HCT116 (cell line): Measurements from ENCODE around the gene HIVEP1. TPM values are rescaled to one million over a fixed set of nuclear protein-coding genes. Genes with fewer than 3 reads are reported as not detected.

Source experiments
- ATAC-seq: fragments of 200-7000 bp; cut with Tn5 transposase; 2 replicates; pipeline ENCODE4 v1.9.1; 2020; ENCODE audit warnings: mild to moderate bottlenecking, moderate library complexity
- BruUV-seq: library from RNA; stranded (reverse); fragments of 400-500 nt; replicated peaks from 2 replicates; lab custom pipeline; 2021; lab: Mats Ljungman, UMichigan
- CTCF ChIA-PET: fragments of 300-600 bp; sonication (Branson Sonifier 250); formaldehyde crosslinking; loops from one replicate; lab custom pipeline; 2021; ENCODE audit warnings: antibody characterized with exemption; lab: Charles Lee
- POLR2A ChIA-PET: fragments of 300-600, 350-600 bp; sonication (Branson Sonifier 250); formaldehyde crosslinking; loops from one replicate; lab custom pipeline; 2021; ENCODE audit warnings: antibody characterized with exemption; lab: Charles Lee
- RAD21 ChIA-PET, 2 experiments: fragments of 300-600 bp; sonication (Branson Sonifier 250); formaldehyde crosslinking; loops; one replicate each; lab custom pipeline; 2023; ENCODE audit warnings: low total read pairs in 2 of 2; ENCODE audit not compliant: uncharacterized antibody in 2 of 2, unreplicated experiment in 2 of 2, low non-redundant PET in 1 of 2; lab: Charles Lee
- DNase-seq: peaks from one replicate; pipeline ENCODE4 v3.0.0-alpha.2; 2010; ENCODE audit warnings: low read depth, low spot score
- H2AFZ ChIP-seq: fragments of 200-600 bp; shearing (Covaris generic), sonication (generic); 2 replicates; pipeline ENCODE4 v1.6.1; 2017; ENCODE audit warnings: low read depth, mixed run types, mixed read lengths, antibody characterized with exemption, low read length; ENCODE audit not compliant: poor library complexity, severe bottlenecking
- H3K27ac ChIP-seq: 2 replicates; pipeline ENCODE4 v1.5.1; 2012; ENCODE audit warnings: low read depth, low read length
- H3K27me3 ChIP-seq: fragments of 200-600 bp; sonication (generic); 2 replicates; pipeline ENCODE4 v1.6.1; 2016; ENCODE audit warnings: mixed run types, low read length, mixed read lengths; ENCODE audit not compliant: insufficient read depth
- H3K36me3 ChIP-seq, 2 experiments: fragments of 200-500 bp in 1 of 2; fragments of 200-600 bp in 1 of 2; sonication (Bioruptor generic) in 1 of 2; sonication (generic) in 1 of 2; 2 replicates each; pipeline versions ENCODE4 v1.5.1 to v1.6.1; 2014 to 2016; ENCODE audit warnings: low read length in 2 of 2, inconsistent platforms in 1 of 2, mixed read lengths in 1 of 2, mixed run types in 1 of 2; ENCODE audit not compliant: insufficient read depth in 2 of 2, control insufficient read depth in 1 of 2
- H3K4me1 ChIP-seq, 2 experiments: fragments of 200-600 bp in 1 of 2; sonication (generic) in 1 of 2; 2 replicates each; pipeline versions ENCODE4 v1.5.1 to v1.6.1; 2012 to 2017; ENCODE audit warnings: low read length in 2 of 2, inconsistent platforms in 1 of 2, mild to moderate bottlenecking in 1 of 2, mixed read lengths in 1 of 2, mixed run types in 1 of 2, moderate library complexity in 1 of 2; ENCODE audit not compliant: insufficient read depth in 2 of 2, control insufficient read depth in 1 of 2
- H3K4me2 ChIP-seq: fragments of 200-600 bp; sonication (generic); 2 replicates; pipeline ENCODE4 v1.6.1; 2017; ENCODE audit warnings: mixed run types, low read length, mixed read lengths
- H3K4me3 ChIP-seq, 2 experiments: fragments of 200-600 bp in 1 of 2; sonication (generic) in 1 of 2; replicated peaks in 1 of 2; 2 replicates each; pipeline ENCODE4 v1.5.1; 2011 to 2016; ENCODE audit warnings: low read length in 2 of 2, control low read depth in 1 of 2, low read depth in 1 of 2, mild to moderate bottlenecking in 1 of 2, mixed read lengths in 1 of 2, mixed run types in 1 of 2
- H3K79me2 ChIP-seq: fragments of 200-600 bp; sonication (generic); 2 replicates; pipeline ENCODE4 v1.6.1; 2017; ENCODE audit warnings: mild to moderate bottlenecking, mixed run types, low read length, moderate library complexity, mixed read lengths; ENCODE audit not compliant: insufficient read depth
- H3K9ac ChIP-seq: fragments of 200-600 bp; sonication (generic); 2 replicates; pipeline ENCODE4 v1.6.1; 2016; ENCODE audit warnings: low read length, mixed read lengths
- H3K9me2 ChIP-seq: fragments of 200-600 bp; sonication (generic), shearing (Covaris generic); 2 replicates; pipeline ENCODE4 v1.6.1; 2017; ENCODE audit warnings: mixed run types, mild to moderate bottlenecking, moderate library complexity; ENCODE audit not compliant: insufficient read depth
- H3K9me3 ChIP-seq, 2 experiments: fragments of 200-500 bp in 1 of 2; fragments of 200-600 bp in 1 of 2; sonication (Bioruptor generic) in 1 of 2; sonication (generic) in 1 of 2; 2 replicates each; pipeline ENCODE4 v1.6.1; 2014 to 2017; ENCODE audit warnings: low read length in 2 of 2, mixed read lengths in 2 of 2, inconsistent platforms in 1 of 2, low read depth in 1 of 2, mild to moderate bottlenecking in 1 of 2, mixed run types in 1 of 2, moderate library complexity in 1 of 2; ENCODE audit not compliant: control insufficient read depth in 1 of 2, insufficient read depth in 1 of 2
- H4K20me1 ChIP-seq: fragments of 200-600 bp; sonication (generic), shearing (Covaris generic); 2 replicates; pipeline ENCODE4 v1.6.1; 2017; ENCODE audit warnings: mixed run types, mild to moderate bottlenecking, moderate library complexity; ENCODE audit not compliant: insufficient read depth
- CBX3 ChIP-seq: IDR thresholded peaks from 2 replicates; pipeline ENCODE4 v1.6.1; 2012; ENCODE audit warnings: low read depth
- EGR1 ChIP-seq: IDR thresholded peaks from 2 replicates; pipeline ENCODE4 v1.6.1; 2012; ENCODE audit warnings: low read depth
- ELF1 ChIP-seq: IDR thresholded peaks from 2 replicates; pipeline ENCODE4 v1.6.1; 2012; ENCODE audit warnings: low read depth, borderline replicate concordance
- EZH2phosphoT487 ChIP-seq: fragments of 200-600 bp; IDR thresholded peaks from 2 replicates; pipeline ENCODE4 v1.6.1; 2018; ENCODE audit warnings: antibody characterized with exemption, borderline replicate concordance
- SP1 ChIP-seq: IDR thresholded peaks from 2 replicates; pipeline ENCODE4 v1.6.1; 2012; ENCODE audit warnings: low read depth
- SRF ChIP-seq: IDR thresholded peaks from 2 replicates; pipeline ENCODE4 v1.6.1; 2012; ENCODE audit warnings: low read depth
- YY1 ChIP-seq: IDR thresholded peaks from 2 replicates; pipeline ENCODE4 v1.6.1; 2011; ENCODE audit warnings: low read length, low read depth, moderate library complexity, mild to moderate bottlenecking; ENCODE audit not compliant: insufficient replicate concordance; ENCODE audit errors: extremely low read depth
- ZNF274 ChIP-seq: fragments of 200-500 bp; sonication (Bioruptor generic); IDR thresholded peaks from 2 replicates; pipeline ENCODE4 v1.6.1; 2014; ENCODE audit warnings: mild to moderate bottlenecking, low read depth, low read length, inconsistent platforms
- intact Hi-C: fragments of 100-400 bp; cut with micrococcal nuclease; formaldehyde crosslinking; loops from 2 replicates; pipeline ENCODE4 v1.10.0; 2022
- total RNA-seq: library from RNA; stranded (reverse); gene quantifications from one replicate; pipeline ENCODE4 v1.2.1, GENCODE V29; 2021; ENCODE audit not compliant: unreplicated experiment
- TF ChIP-seq, protein P1 (sequence below): IDR thresholded peaks from 2 replicates; pipeline ENCODE4 v1.6.1; 2012; ENCODE audit warnings: low read depth

Gene HIVEP1
- total RNA-seq, 1 experiment from 2014 or later, result 11.2 TPM

DNA sequence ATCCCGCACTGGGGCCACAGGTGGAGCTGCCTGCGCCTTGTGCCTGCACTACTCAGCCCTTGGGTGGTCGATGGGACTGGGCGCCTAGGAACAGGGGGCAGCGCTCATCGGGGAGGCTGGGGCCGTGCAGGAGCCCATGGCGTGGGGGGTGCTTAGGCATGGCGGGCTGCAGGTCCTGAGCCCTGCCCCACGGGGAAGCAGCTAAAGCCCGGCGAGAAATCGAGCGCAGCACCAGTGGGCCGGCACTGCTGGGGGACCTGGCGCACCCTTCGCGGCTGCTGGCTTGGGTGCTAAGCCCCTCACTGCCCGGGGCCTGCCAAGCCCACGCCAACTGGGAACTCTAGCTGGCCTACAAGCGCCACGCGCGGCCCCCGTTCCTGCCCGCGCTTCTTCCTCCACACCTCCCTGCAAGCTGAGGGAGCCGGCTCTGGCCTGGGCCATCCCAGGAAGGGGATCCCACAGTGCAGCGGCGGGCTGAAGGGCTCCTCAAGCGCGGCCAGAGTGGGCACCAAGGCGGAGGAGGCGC, 5.8 kb downstream of the HIVEP1 start:
- no peak overlapping the region for H3K4me3 ChIP-seq
- POLR2A ChIA-PET, result no interaction called here
- CTCF ChIA-PET, result no interaction called here
- H3K79me2 ChIP-seq, result no peaks in the 10 kb centered on the region; the same call in 1 of the 2 replicates
- H3K9me2 ChIP-seq, result no peaks in the 10 kb centered on the region
- no peaks in the 10 kb centered on the region for H3K9me3 ChIP-seq
- H3K4me1 ChIP-seq, result peaks cover 11 to 14% of the 10 kb centered on the region in 2 experiments
- no peak overlapping the region for H2AFZ ChIP-seq
- no peaks in the 10 kb centered on the region for H4K20me1 ChIP-seq
- no TSS peak for BruUV-seq
- ATAC-seq (no peak), DNase-seq (no peak)
- peaks cover 0 to 7% of the 10 kb centered on the region in 2 experiments; a peak in 1 of 4 replicates for H3K36me3 ChIP-seq
- H3K9ac ChIP-seq, result no peak overlapping the region
- no peak overlapping the region for H3K4me2 ChIP-seq
- TF ChIP-seq ZNF274 (no peak), SRF (no peak), YY1 (no peak), EGR1 (no peak), CBX3 (no peak), SP1 (no peak), EZH2phosphoT487 (no peak)
- no peaks in the 10 kb centered on the region for H3K27me3 ChIP-seq
- intact Hi-C loops, result loop anchor here (10.0 kb wide), 1 partner anchor 217 kb away; no protein-coding TSS in a partner anchor
- no peak overlapping the region for H3K27ac ChIP-seq
- RAD21 ChIA-PET, result no interaction called here

DNA sequence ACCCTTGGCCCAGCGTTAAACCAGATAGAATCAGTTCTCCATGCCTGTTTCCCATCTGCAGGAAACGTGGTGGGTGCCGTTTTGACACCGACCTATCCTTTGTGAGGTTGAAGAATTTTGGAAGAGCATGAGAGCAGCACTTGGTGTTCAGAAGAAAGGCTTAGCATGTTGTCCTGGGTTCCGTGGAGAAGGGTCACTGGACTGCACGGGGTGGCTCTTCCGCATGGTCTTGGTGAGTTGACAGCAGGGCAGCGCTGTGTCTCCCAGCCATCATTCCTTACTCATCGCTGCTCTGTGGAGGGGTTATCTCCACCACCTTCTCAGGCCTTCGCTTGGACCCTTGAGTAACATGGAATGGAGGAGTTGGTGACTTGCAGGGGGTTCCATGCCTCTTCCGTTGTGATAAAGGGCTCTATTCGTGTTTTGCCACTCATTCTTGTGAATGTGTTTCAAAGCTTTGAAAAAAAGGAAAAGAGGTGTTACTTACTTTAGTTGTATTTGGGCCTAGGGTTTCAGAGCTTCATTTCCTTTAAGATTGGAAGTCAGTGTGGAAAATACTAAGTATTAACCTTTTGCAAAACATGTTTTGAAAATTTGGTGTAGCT, 8.2 kb downstream of the HIVEP1 start:
- H2AFZ ChIP-seq, result no peak overlapping the region
- no peaks in the 10 kb centered on the region for H3K27me3 ChIP-seq
- H3K9me2 ChIP-seq, result no peaks in the 10 kb centered on the region
- H3K79me2 ChIP-seq, result no peaks in the 10 kb centered on the region
- DNase-seq (no peak), ATAC-seq (no peak)
- H3K9ac ChIP-seq, result no peak overlapping the region
- no peak overlapping the region for H3K4me2 ChIP-seq
- ChIA-PET POLR2A (no interaction called here), CTCF (no interaction called here)
- peaks cover 0 to 4% of the 10 kb centered on the region in 2 experiments; a peak in 1 of 4 replicates for H3K36me3 ChIP-seq
- H3K27ac ChIP-seq, result no peak overlapping the region
- H4K20me1 ChIP-seq, result no peaks in the 10 kb centered on the region
- intact Hi-C loops, result no loop called here
- H3K4me1 ChIP-seq, result no peaks in the 10 kb centered on the region
- no peaks in the 10 kb centered on the region for H3K9me3 ChIP-seq
- BruUV-seq, result no TSS peak
- TF ChIP-seq ELF1, result no peak
- TF ChIP-seq, protein P1, sequence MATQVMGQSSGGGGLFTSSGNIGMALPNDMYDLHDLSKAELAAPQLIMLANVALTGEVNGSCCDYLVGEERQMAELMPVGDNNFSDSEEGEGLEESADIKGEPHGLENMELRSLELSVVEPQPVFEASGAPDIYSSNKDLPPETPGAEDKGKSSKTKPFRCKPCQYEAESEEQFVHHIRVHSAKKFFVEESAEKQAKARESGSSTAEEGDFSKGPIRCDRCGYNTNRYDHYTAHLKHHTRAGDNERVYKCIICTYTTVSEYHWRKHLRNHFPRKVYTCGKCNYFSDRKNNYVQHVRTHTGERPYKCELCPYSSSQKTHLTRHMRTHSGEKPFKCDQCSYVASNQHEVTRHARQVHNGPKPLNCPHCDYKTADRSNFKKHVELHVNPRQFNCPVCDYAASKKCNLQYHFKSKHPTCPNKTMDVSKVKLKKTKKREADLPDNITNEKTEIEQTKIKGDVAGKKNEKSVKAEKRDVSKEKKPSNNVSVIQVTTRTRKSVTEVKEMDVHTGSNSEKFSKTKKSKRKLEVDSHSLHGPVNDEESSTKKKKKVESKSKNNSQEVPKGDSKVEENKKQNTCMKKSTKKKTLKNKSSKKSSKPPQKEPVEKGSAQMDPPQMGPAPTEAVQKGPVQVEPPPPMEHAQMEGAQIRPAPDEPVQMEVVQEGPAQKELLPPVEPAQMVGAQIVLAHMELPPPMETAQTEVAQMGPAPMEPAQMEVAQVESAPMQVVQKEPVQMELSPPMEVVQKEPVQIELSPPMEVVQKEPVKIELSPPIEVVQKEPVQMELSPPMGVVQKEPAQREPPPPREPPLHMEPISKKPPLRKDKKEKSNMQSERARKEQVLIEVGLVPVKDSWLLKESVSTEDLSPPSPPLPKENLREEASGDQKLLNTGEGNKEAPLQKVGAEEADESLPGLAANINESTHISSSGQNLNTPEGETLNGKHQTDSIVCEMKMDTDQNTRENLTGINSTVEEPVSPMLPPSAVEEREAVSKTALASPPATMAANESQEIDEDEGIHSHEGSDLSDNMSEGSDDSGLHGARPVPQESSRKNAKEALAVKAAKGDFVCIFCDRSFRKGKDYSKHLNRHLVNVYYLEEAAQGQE, result no peak
- TF ChIP-seq, all 23 proteins: peak for 0
- RAD21 ChIA-PET, result no interaction called here
- H3K4me3 ChIP-seq, result no peak overlapping the region
